K562 (cell line): ENCODE measurements around the gene PYDC1. TPM values are rescaled to one million over a fixed set of nuclear protein-coding genes. Genes with fewer than 3 reads are reported as not detected.

Experiments used
- ADNP ChIP-seq: fragments of 200-800 bp; sonication (Bioruptor generic); IDR thresholded peaks from 2 replicates; pipeline ENCODE4 v1.6.1; 2016; ENCODE audit warnings: missing genetic modification characterization, missing compliant biosample characterization
- ARID4B ChIP-seq: sonication (generic); formaldehyde crosslinking; IDR thresholded peaks from 2 replicates; pipeline ENCODE4 v1.8.0; 2022; ENCODE audit warnings: mild to moderate bottlenecking, missing genetic modification reagents
- ATF6 ChIP-seq: sonication (generic); formaldehyde crosslinking; IDR thresholded peaks from 2 replicates; pipeline ENCODE4 v1.4.0; 2020; ENCODE audit warnings: mild to moderate bottlenecking, missing genetic modification reagents
- CREB5 ChIP-seq: fragments of 250-450 bp; sonication (Bioruptor Pico); IDR thresholded peaks from 2 replicates; pipeline ENCODE4 v1.5.0; 2020; ENCODE audit warnings: mild to moderate bottlenecking
- ERF ChIP-seq: fragments of 450-650 bp; formaldehyde crosslinking; IDR thresholded peaks from 2 replicates; pipeline ENCODE4 v1.4.0; 2020; ENCODE audit warnings: mild to moderate bottlenecking, mixed read lengths
- KHSRP ChIP-seq: fragments of 450-650 bp; IDR thresholded peaks from 2 replicates; pipeline ENCODE4 v1.6.1; 2017
- LCOR ChIP-seq: sonication (generic); formaldehyde crosslinking; IDR thresholded peaks from 2 replicates; pipeline ENCODE4 v1.8.0; 2022; ENCODE audit warnings: mild to moderate bottlenecking, missing genetic modification reagents
- MYC ChIP-seq, 2 experiments: fragments of 250-450 bp in 1 of 2; sonication (Bioruptor Pico) in 1 of 2; IDR thresholded peaks; 2 replicates each; pipeline versions ENCODE4 v1.5.1 to v1.6.1; 2012 to 2021; ENCODE audit warnings: low read depth in 2 of 2, borderline replicate concordance in 1 of 2, improper control_type of control experiment in 1 of 2, low read length in 1 of 2, mild to moderate bottlenecking in 1 of 2, moderate library complexity in 1 of 2
- NBN ChIP-seq: fragments of 450-650 bp; IDR thresholded peaks from 2 replicates; pipeline ENCODE4 v1.6.1; 2016; ENCODE audit warnings: low read depth, mild to moderate bottlenecking
- NCOA2 ChIP-seq, 2 experiments: fragments of 450-650 bp; IDR thresholded peaks; 2 replicates each; pipeline ENCODE4 v1.6.1; 2018; ENCODE audit warnings: mild to moderate bottlenecking in 2 of 2, moderate library complexity in 1 of 2; ENCODE audit not compliant: partially characterized antibody in 2 of 2
- NR3C1 ChIP-seq: sonication (generic); formaldehyde crosslinking; IDR thresholded peaks from 2 replicates; pipeline ENCODE4 v1.8.1; 2022; ENCODE audit warnings: missing genetic modification reagents
- PREB ChIP-seq: sonication (generic); formaldehyde crosslinking; IDR thresholded peaks from 2 replicates; pipeline ENCODE4 v1.8.1; 2023; ENCODE audit warnings: mild to moderate bottlenecking, missing genetic modification reagents
- TFAM ChIP-seq: fragments of 250-450 bp; sonication (Bioruptor Pico); conservative IDR thresholded peaks from 2 replicates; pipeline ENCODE4 v1.5.0; 2021; ENCODE audit warnings: mild to moderate bottlenecking, moderate library complexity
- ZNF668 ChIP-seq: fragments of 250-450 bp; sonication (Bioruptor Pico); IDR thresholded peaks from 2 replicates; pipeline ENCODE4 v1.8.0; 2022; ENCODE audit warnings: mild to moderate bottlenecking, inconsistent platforms
- ZNF785 ChIP-seq: fragments of 250-450 bp; sonication (Bioruptor Pico); IDR thresholded peaks from 2 replicates; pipeline ENCODE4 v1.4.0; 2020; ENCODE audit warnings: mild to moderate bottlenecking
- polyA plus RNA-seq, 8 experiments: library from polyadenylated mRNA; depleted of rRNA in 4 of 8; stranded (reverse) in 5 of 8; unstranded in 3 of 8; fragments of >200 nt; fragmentation: Nextera tagmentation in 2 of 8; fragmentation: Illumina TruSeq in 1 of 8; extraction: Ambion mirVana in 2 of 8; extraction: Trizol in 1 of 8; gene quantifications; 2 replicates each; pipeline versions ENCODE4 v1.2.1 to v1.2.3, GENCODE V29; 2011 to 2014; ENCODE audit warnings: inconsistent platforms in 1 of 8, missing spikeins in 1 of 8
- total RNA-seq, 7 experiments: library from RNA; depleted of rRNA in 6 of 7; stranded (reverse); fragments of >200 nt in 6 of 7; fragmentation: Illumina TruSeq in 2 of 7; extraction: Trizol in 2 of 7; gene quantifications; 2 replicates each; pipeline versions ENCODE4 v1.2.1 to v1.2.3, GENCODE V29; 2011 to 2021; ENCODE audit warnings: low replicate concordance in 1 of 7
- TF ChIP-seq, protein P1 (sequence below): fragments of 450-650 bp; formaldehyde crosslinking; IDR thresholded peaks from 2 replicates; pipeline ENCODE4 v1.4.0; 2022; ENCODE audit warnings: missing genetic modification characterization

The PYDC1 gene
- total and polyA plus RNA-seq, 9 of the 15 experiments (the other 6 are each of a cell fraction or from before 2014, with no cell fraction given): not detected

DNA sequence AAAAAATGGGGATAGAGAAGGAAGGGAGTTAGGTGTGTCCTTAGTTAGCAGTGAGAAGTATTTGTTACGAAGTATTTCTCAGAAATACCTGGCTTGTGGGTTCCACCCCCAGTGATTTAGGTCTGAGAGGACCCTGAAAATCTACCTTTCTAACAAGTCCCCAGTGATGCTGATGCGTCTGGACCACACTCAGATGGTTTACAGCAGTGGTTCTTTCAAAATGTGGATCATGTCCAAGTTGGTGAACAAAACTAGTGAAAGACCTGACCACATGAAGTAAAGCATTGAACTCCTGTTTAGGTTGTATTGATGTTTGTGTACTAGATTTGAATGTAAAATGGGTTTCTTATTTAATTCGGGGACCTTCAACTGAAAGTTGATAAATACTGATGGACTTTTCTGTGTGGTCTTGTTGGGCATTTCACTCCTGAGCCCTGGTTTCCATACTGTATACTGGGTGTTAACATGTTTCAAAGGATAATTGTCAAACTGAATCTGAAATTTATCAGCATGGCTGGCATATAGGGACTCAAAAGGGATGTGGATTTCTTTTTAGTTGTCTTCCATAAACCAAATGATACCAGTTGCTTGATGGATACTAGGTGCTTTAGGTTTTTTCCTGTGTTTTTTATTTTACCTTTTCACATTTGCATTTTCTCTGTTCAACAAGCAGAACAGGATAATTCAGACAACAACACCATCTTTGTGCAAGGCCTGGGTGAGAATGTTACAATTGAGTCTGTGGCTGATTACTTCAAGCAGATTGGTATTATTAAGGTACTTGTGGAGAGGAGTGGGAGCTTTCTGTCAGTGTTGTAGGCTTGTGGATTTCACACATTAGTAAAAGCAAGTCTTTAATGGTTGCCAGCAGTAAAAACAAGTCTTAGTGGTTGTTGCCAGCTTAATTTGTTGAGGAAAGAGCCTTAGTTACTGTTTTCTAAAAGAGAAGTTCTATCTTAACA, 28.2 kb downstream of the PYDC1 start (continued):
- no peak for TF ChIP-seq ATF6 (CRISPR knock-in tag)
- no peak for TF ChIP-seq ZNF785 (CRISPR knock-in tag)
- no peak for TF ChIP-seq ZNF668 (CRISPR knock-in tag)
- no peak for TF ChIP-seq NCOA2 (IDR thresholded peaks at IDR 0.05; ENCODE audit: partially characterized antibody in 2 of 2)
- TF ChIP-seq KHSRP: peak; percentile 23; the same call in 1 of the 2 replicates
- TF ChIP-seq PREB (CRISPR knock-in tag): no peak
- TF ChIP-seq ERF (CRISPR knock-in tag): no peak
- no peak for TF ChIP-seq LCOR
- TF ChIP-seq, protein P1, sequence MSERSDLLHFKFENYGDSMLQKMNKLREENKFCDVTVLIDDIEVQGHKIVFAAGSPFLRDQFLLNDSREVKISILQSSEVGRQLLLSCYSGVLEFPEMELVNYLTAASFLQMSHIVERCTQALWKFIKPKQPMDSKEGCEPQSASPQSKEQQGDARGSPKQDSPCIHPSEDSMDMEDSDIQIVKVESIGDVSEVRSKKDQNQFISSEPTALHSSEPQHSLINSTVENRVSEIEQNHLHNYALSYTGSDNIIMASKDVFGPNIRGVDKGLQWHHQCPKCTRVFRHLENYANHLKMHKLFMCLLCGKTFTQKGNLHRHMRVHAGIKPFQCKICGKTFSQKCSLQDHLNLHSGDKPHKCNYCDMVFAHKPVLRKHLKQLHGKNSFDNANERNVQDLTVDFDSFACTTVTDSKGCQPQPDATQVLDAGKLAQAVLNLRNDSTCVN: peak; percentile 35; the same call in 1 of the 2 replicates
- TF ChIP-seq CREB5 (CRISPR knock-in tag): no peak
- no peak for TF ChIP-seq NBN
- no peak for TF ChIP-seq ARID4B (CRISPR knock-in tag)
- TF ChIP-seq MYC (IDR thresholded peaks at IDR 0.05; ENCODE audit: low read depth, low read length): no peak
- no peak for TF ChIP-seq MYC (CRISPR knock-in tag; IDR thresholded peaks at IDR 0.05; ENCODE audit: borderline replicate concordance, low read depth)
- TF ChIP-seq ADNP (tag): no peak
- TF ChIP-seq NR3C1 (CRISPR knock-in tag): no peak
- TF ChIP-seq TFAM (CRISPR knock-in tag): no peak
